Mucosa of descending colon (tissue), 3 donors: ENCODE data around the gene RRH. TPM values are rescaled to one million over a fixed set of nuclear protein-coding genes. Genes with fewer than 3 reads are reported as not detected.

Experiments
- ATAC-seq: fragments of 200-7000 bp; cut with Tn5 transposase; one replicate; pipeline ENCODE4 v1.9.1; 2020; ENCODE audit warnings: mild to moderate bottlenecking, moderate library complexity
- DNase-seq, 3 donors: peaks; one replicate each; pipeline ENCODE4 v3.0.0-alpha.2; 2020
- H3K36me3 ChIP-seq: fragments of 200-600 bp; one replicate; pipeline ENCODE4 v1.8.0; 2021; ENCODE audit warnings: low read depth, mild to moderate bottlenecking
- H3K4me1 ChIP-seq: fragments of 200-600 bp; one replicate; pipeline ENCODE4 v1.8.0; 2021; ENCODE audit warnings: low read depth, mild to moderate bottlenecking
- H3K4me3 ChIP-seq: fragments of 200-600 bp; one replicate; pipeline ENCODE4 v1.8.0; 2021; ENCODE audit warnings: mild to moderate bottlenecking
- H3K9me3 ChIP-seq: fragments of 200-600 bp; one replicate; pipeline ENCODE4 v1.8.0; 2021; ENCODE audit warnings: mild to moderate bottlenecking
- CTCF ChIP-seq: fragments of 200-600 bp; IDR thresholded peaks from one replicate; pipeline ENCODE4 v1.8.0; 2022; ENCODE audit warnings: antibody characterized with exemption, mild to moderate bottlenecking
- intact Hi-C, 2 donors: fragments of 100-400 bp; cut with DNase I in 1 of 2; cut with micrococcal nuclease in 1 of 2; formaldehyde crosslinking; loops; one replicate each; pipeline versions ENCODE4 v1.11.0 to v1.11.1; 2022; cut with DNase I, micrococcal nuclease
- total RNA-seq, 3 donors: library from RNA; stranded (reverse); fragmentation: NEBNext Ultra II Directional in 2 of 3; extraction: Animal tissue kit (Norgen Biotek cat#: 25700) in 2 of 3; gene quantifications; one replicate each; pipeline versions ENCODE4 v1.2.1 to v1.2.4, GENCODE V29; 2021 to 2023
- donor health status: DM: no; HTN: no; CAD: no; lungs with moderate emphysema.
- donor health status: DM: no; HTN: no; CAD: no.
- donor health status: DM: no; HTN: yes; CAD: no.

Gene RRH
- total RNA-seq, 3 donors from 2014 or later = not detected

- DNase-seq = no peak
- Histone ChIP-seq H3K4me1 (peaks cover 6% of the 10 kb centered on the region), H3K9me3 (no peaks in the 10 kb centered on the region), H3K4me3 (no peak overlapping the region), H3K36me3 (no peaks in the 10 kb centered on the region)
- TF ChIP-seq CTCF = no peak
- intact Hi-C loops = loop anchor here in 1 of 2 donors (10.0 kb wide), 1 partner anchor 387 kb away; no protein-coding TSS in a partner anchor
- no peak for ATAC-seq
Observed at GRCh38 chr4:109811707-109812106, 16.1 kb upstream of the RRH start.

DNA sequence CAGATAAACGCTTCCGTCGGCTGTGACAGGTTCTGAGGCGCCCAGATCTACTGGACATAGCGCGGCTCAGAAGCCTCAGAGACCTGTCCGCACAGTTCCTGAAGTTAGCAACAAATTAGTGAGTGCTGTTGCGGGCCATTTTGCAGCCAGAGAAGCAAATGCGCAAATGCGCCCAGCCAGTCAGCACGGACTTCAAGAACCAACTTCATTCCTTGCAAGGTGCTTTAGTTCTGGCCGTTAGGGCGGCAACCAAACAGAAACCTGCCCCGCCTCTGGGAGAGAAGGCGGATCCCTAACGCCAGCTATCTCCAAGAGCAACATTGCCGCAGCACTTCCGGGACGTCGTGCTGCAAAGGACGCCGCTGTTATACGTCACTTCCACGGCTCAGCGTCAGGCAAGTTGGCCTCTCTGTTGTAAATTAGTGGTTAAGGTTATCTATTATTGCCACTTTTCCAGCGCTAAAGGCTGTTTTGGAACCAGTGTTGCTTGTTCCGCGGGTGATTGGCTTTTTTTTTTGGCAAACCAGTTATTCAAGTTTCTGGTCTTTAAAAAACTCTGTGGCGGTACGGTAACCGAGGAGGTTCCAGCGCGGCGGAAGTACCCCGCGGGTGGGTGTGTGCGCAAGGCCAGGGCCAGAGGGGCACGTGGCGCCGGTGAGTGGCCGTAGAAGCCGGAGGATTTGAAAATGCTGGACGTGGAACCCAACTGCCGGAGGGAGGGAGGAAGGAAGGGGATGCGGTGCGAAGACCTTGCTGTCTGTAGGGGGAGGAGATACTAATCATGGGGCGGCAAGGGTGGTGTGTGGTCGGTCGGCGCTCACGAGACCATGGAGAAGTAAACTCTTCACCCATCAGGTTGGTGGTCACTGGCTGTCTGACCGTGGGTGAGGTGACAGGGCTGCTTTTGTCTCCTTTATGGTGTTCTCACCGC lies 12.4 kb upstream of the RRH start, which contains the start of gene GAR1:
Gene GAR1 (plus strand): TSS at position 612 of the 931 bp plus-strand sequence. CDS start 403 bp downstream, outside the sequence.
- no peaks in the 10 kb centered on the region for H3K36me3 ChIP-seq
- intact Hi-C loops = loop anchor here in 1 of 2 donors (10.0 kb wide), 1 partner anchor 391 kb away; no protein-coding TSS in a partner anchor
- no peaks in the 10 kb centered on the region for H3K9me3 ChIP-seq
- peak; percentile 92 to 97 (median 95) for DNase-seq
- peak within 1 kb of the TSS; percentile 46 for H3K4me3 ChIP-seq
- TF ChIP-seq CTCF = no peak
- ATAC-seq = peak; percentile 99
- H3K4me1 ChIP-seq = peaks cover 7% of the 10 kb centered on the region

GRCh38 chr4:109816082-109816442 lies 11.7 kb upstream of the RRH start:
- DNase-seq (peak; percentile 25 to 61 (median 52)), ATAC-seq (peak; percentile 13)
- peak overlapping the region; percentile 46 for H3K4me3 ChIP-seq
- no peaks in the 10 kb centered on the region for H3K36me3 ChIP-seq
- no peaks in the 10 kb centered on the region for H3K9me3 ChIP-seq
- intact Hi-C loops = loop anchor here in 1 of 2 donors (10.0 kb wide), 1 partner anchor 391 kb away; no protein-coding TSS in a partner anchor
- H3K4me1 ChIP-seq = peaks cover 7% of the 10 kb centered on the region
- TF ChIP-seq CTCF = no peak

GRCh38 chr4:109816894-109817293 lies 10.9 kb upstream of the RRH start:
- intact Hi-C loops = loop anchor here in 1 of 2 donors (10.0 kb wide), 1 partner anchor 392 kb away; no protein-coding TSS in a partner anchor
- Histone ChIP-seq H3K4me1 (peaks cover 7% of the 10 kb centered on the region), H3K36me3 (no peaks in the 10 kb centered on the region), H3K4me3 (no peak overlapping the region), H3K9me3 (no peaks in the 10 kb centered on the region)
- no peak for ATAC-seq
- TF ChIP-seq CTCF = no peak
- no peak for DNase-seq

DNA sequence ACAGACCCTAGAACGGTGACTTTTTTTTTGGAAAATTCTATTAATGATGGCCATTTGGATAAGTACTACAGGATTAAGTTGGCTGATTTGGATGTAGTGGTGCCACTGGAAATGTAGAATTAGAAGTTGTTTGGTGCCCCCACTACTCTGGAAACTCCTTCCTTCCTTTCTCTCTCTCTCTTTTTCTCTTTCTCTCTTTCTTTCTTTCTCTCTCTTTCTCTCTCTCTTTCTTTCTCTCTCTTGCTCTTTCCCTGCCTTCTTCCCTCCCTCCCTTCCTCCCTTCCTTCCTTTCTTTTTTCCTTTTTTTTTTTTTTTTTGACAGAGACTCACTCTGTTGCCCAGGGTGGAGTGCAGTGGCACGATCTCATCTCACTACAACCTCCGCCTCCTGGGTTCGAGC lies 9.5 kb upstream of the RRH start:
- no peak for TF ChIP-seq CTCF
- no peak for DNase-seq
- Histone ChIP-seq H3K4me1 (peaks cover 7% of the 10 kb centered on the region), H3K9me3 (no peaks in the 10 kb centered on the region), H3K4me3 (no peak overlapping the region), H3K36me3 (no peaks in the 10 kb centered on the region)
- ATAC-seq = no peak
- intact Hi-C loops = loop anchor here in 1 of 2 donors (10.0 kb wide), 1 partner anchor 393 kb away; no protein-coding TSS in a partner anchor
